ENCODE measurements around the gene ZNF837.

GRCh38 chr19:58351558-58351878 lies 29.3 kb downstream of the ZNF837 start:
- TF ChIP-seq RARB (CRISPR knock-in tag; IDR thresholded peaks at IDR 0.05) (no peak), PATZ1 (CRISPR knock-in tag; IDR thresholded peaks at IDR 0.05; ENCODE audit: borderline replicate concordance) (no peak)
